GM23338 (cell line): ENCODE data around the gene NELFA. TPM values are rescaled to one million over a fixed set of nuclear protein-coding genes. Genes with fewer than 3 reads are reported as not detected.

Source experiments
- ATAC-seq: fragments of 200-7000 bp; cut with Tn5 transposase; 3 replicates; pipeline ENCODE4 v1.9.1; 2020
- DNase-seq: peaks from one replicate; pipeline ENCODE4 v3.0.0-alpha.2; 2015; ENCODE audit warnings: low spot score
- H2AFZ ChIP-seq: fragments of 200-600 bp; sonication (generic); 2 replicates; pipeline ENCODE4 v1.8.0; 2016; ENCODE audit warnings: antibody characterized with exemption, mild to moderate bottlenecking, moderate library complexity
- H3F3A ChIP-seq: fragments of 200-600 bp; sonication (generic); replicated peaks from 2 replicates; pipeline ENCODE4 v1.8.0; 2017; ENCODE audit warnings: antibody characterized with exemption, mixed run types, low read depth
- H3K27ac ChIP-seq: fragments of 200-600 bp; sonication (generic); 2 replicates; pipeline ENCODE4 v1.6.1; 2016; ENCODE audit warnings: low read depth
- H3K27me3 ChIP-seq: fragments of 200-600 bp; sonication (generic); 2 replicates; pipeline ENCODE4 v1.8.0; 2016; ENCODE audit warnings: mild to moderate bottlenecking, mixed run types, moderate library complexity; ENCODE audit not compliant: insufficient read depth
- H3K36me3 ChIP-seq: fragments of 200-600 bp; sonication (generic); 2 replicates; pipeline ENCODE4 v1.8.0; 2016; ENCODE audit warnings: mild to moderate bottlenecking; ENCODE audit not compliant: insufficient read depth
- H3K4me1 ChIP-seq: fragments of 200-600 bp; sonication (generic); 2 replicates; pipeline ENCODE4 v1.8.0; 2016; ENCODE audit warnings: mild to moderate bottlenecking, moderate library complexity; ENCODE audit not compliant: insufficient read depth
- H3K4me2 ChIP-seq: fragments of 200-600 bp; sonication (generic); 2 replicates; pipeline ENCODE4 v1.7.1; 2017; ENCODE audit warnings: mixed run types
- H3K4me3 ChIP-seq: fragments of 200-600 bp; sonication (generic); 2 replicates; pipeline ENCODE4 v1.6.1; 2016; ENCODE audit warnings: mixed run types
- H3K79me2 ChIP-seq: fragments of 200-600 bp; sonication (generic); replicated peaks from 2 replicates; pipeline ENCODE4 v1.8.0; 2017; ENCODE audit warnings: mild to moderate bottlenecking; ENCODE audit not compliant: insufficient read depth
- H3K9me2 ChIP-seq: fragments of 200-600 bp; sonication (generic); 2 replicates; pipeline ENCODE4 v1.8.0; 2017; ENCODE audit not compliant: insufficient read depth
- H4K20me1 ChIP-seq: fragments of 200-600 bp; sonication (generic); replicated peaks from 2 replicates; pipeline ENCODE4 v1.8.0; 2017; ENCODE audit warnings: mild to moderate bottlenecking; ENCODE audit not compliant: insufficient read depth
- H3K27ac Mint-ChIP-seq: 2 replicates; pipeline ENCODE4 v1.8.0; 2020; ENCODE audit warnings: inconsistent platforms, mild to moderate bottlenecking, moderate library complexity, mixed read lengths
- H3K27me3 Mint-ChIP-seq: 3 replicates; pipeline ENCODE4 v1.8.0; 2022; ENCODE audit warnings: low read depth, mild to moderate bottlenecking, moderate library complexity, mixed read lengths, inconsistent platforms; ENCODE audit not compliant: insufficient read depth, poor library complexity
- H3K36me3 Mint-ChIP-seq: 3 replicates; pipeline ENCODE4 v1.8.0; 2021; ENCODE audit warnings: low read depth, mild to moderate bottlenecking, inconsistent platforms, moderate library complexity, mixed read lengths
- H3K4me1 Mint-ChIP-seq: 3 replicates; pipeline ENCODE4 v1.8.0; 2020; ENCODE audit warnings: mild to moderate bottlenecking, inconsistent platforms, mixed read lengths
- H3K4me3 Mint-ChIP-seq: 3 replicates; pipeline ENCODE4 v1.8.0; 2021; ENCODE audit warnings: moderate library complexity, mild to moderate bottlenecking, inconsistent platforms, mixed read lengths
- H3K9me3 Mint-ChIP-seq: 3 replicates; pipeline ENCODE4 v1.8.0; 2020; ENCODE audit warnings: moderate library complexity, mild to moderate bottlenecking, inconsistent platforms, mixed read lengths
- CREB1 ChIP-seq: fragments of 250-450 bp; sonication (Bioruptor Pico); IDR thresholded peaks from 2 replicates; pipeline ENCODE4 v1.5.0; 2020; ENCODE audit warnings: low read depth, mild to moderate bottlenecking, moderate library complexity
- EZH2 ChIP-seq: fragments of 200-600 bp; sonication (generic); IDR thresholded peaks from one replicate; pipeline ENCODE4 v1.8.0; 2017; ENCODE audit warnings: antibody characterized with exemption, mild to moderate bottlenecking, low read depth; ENCODE audit not compliant: unreplicated experiment
- EZH2phosphoT487 ChIP-seq: fragments of 200-600 bp; sonication (generic); IDR thresholded peaks from one replicate; pipeline ENCODE4 v1.8.1; 2018; ENCODE audit warnings: antibody characterized with exemption; ENCODE audit not compliant: unreplicated experiment
- ZNF331 ChIP-seq: fragments of 250-450 bp; sonication (Bioruptor Pico); IDR thresholded peaks from 2 replicates; pipeline ENCODE4 v1.5.0; 2020; ENCODE audit warnings: low read depth, mild to moderate bottlenecking, moderate library complexity
- polyA plus RNA-seq: library from polyadenylated mRNA; unstranded; fragments of >200 nt; fragmentation: Nextera tagmentation; extraction: Ambion mirVana; gene quantifications from 2 replicates; pipeline ENCODE4 v1.2.1, GENCODE V29; 2016
- total RNA-seq: library from RNA; depleted of rRNA; stranded (reverse); fragments of >200 nt; shearing (Covaris generic); gene quantifications from 2 replicates; pipeline ENCODE4 v1.2.3, GENCODE V29; 2014
- TF ChIP-seq, protein P1 (sequence below): fragments of 250-450 bp; sonication (Bioruptor Pico); IDR thresholded peaks from 2 replicates; pipeline ENCODE4 v1.5.0; 2020; ENCODE audit warnings: mild to moderate bottlenecking, moderate library complexity
- TF ChIP-seq, protein P2 (sequence below): IDR thresholded peaks from one replicate; pipeline ENCODE4 v1.6.1; 2018; ENCODE audit warnings: antibody characterized with exemption; ENCODE audit not compliant: unreplicated experiment

The NELFA gene
- total and polyA plus RNA-seq, 2 experiments from 2014 or later = 62.8 to 63.3 TPM

DNA sequence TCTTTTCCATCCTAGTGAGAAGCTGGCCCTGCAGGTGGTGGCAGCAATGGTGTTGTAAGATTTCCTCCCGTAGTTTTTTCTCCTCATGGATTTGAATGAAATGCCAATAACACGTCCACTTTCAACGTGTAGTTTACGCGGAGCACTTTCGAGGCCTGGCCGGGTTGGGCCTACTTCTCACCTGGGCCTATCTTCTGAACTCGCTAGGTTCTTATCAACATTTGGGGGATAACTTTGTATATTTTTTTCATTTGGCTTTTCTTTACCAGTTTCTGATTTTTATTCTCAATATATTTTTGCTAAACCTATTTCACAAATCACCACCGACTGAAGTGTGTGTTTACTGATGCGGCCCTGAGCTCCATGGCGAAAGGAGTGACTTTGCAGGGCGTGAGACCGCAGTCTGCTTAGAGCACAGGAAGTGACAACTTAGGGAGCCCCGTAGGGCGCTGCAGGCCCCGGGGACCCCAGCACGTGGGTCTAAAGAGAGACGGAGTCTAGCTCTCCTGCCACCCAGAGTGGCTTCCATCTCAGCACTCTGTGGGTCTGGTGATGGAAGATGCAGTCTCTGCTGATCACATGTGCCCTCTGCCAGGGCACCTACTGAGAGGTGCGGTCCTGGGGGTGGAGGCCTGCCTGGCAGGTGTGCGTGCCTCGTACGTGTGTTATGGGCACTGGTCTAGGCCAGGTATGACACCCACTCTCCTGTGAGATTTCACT is 29.1 kb downstream of the NELFA start:
- peaks cover 69% of the 10 kb centered on the region for H3K36me3 Mint-ChIP-seq
- H3F3A ChIP-seq = peaks cover 8% of the 10 kb centered on the region; the same call in 1 of the 2 replicates
- H3K27me3 ChIP-seq = no peaks in the 10 kb centered on the region
- no peak for DNase-seq
- H3K4me3 ChIP-seq = no peak overlapping the region
- no peaks in the 10 kb centered on the region; the same call in 1 of the 2 replicates for H4K20me1 ChIP-seq
- no peaks in the 10 kb centered on the region for H3K9me3 Mint-ChIP-seq
- no peaks in the 10 kb centered on the region for H3K79me2 ChIP-seq
- no peak overlapping the region for H2AFZ ChIP-seq
- no peak for TF ChIP-seq EZH2
- TF ChIP-seq, protein P1, sequence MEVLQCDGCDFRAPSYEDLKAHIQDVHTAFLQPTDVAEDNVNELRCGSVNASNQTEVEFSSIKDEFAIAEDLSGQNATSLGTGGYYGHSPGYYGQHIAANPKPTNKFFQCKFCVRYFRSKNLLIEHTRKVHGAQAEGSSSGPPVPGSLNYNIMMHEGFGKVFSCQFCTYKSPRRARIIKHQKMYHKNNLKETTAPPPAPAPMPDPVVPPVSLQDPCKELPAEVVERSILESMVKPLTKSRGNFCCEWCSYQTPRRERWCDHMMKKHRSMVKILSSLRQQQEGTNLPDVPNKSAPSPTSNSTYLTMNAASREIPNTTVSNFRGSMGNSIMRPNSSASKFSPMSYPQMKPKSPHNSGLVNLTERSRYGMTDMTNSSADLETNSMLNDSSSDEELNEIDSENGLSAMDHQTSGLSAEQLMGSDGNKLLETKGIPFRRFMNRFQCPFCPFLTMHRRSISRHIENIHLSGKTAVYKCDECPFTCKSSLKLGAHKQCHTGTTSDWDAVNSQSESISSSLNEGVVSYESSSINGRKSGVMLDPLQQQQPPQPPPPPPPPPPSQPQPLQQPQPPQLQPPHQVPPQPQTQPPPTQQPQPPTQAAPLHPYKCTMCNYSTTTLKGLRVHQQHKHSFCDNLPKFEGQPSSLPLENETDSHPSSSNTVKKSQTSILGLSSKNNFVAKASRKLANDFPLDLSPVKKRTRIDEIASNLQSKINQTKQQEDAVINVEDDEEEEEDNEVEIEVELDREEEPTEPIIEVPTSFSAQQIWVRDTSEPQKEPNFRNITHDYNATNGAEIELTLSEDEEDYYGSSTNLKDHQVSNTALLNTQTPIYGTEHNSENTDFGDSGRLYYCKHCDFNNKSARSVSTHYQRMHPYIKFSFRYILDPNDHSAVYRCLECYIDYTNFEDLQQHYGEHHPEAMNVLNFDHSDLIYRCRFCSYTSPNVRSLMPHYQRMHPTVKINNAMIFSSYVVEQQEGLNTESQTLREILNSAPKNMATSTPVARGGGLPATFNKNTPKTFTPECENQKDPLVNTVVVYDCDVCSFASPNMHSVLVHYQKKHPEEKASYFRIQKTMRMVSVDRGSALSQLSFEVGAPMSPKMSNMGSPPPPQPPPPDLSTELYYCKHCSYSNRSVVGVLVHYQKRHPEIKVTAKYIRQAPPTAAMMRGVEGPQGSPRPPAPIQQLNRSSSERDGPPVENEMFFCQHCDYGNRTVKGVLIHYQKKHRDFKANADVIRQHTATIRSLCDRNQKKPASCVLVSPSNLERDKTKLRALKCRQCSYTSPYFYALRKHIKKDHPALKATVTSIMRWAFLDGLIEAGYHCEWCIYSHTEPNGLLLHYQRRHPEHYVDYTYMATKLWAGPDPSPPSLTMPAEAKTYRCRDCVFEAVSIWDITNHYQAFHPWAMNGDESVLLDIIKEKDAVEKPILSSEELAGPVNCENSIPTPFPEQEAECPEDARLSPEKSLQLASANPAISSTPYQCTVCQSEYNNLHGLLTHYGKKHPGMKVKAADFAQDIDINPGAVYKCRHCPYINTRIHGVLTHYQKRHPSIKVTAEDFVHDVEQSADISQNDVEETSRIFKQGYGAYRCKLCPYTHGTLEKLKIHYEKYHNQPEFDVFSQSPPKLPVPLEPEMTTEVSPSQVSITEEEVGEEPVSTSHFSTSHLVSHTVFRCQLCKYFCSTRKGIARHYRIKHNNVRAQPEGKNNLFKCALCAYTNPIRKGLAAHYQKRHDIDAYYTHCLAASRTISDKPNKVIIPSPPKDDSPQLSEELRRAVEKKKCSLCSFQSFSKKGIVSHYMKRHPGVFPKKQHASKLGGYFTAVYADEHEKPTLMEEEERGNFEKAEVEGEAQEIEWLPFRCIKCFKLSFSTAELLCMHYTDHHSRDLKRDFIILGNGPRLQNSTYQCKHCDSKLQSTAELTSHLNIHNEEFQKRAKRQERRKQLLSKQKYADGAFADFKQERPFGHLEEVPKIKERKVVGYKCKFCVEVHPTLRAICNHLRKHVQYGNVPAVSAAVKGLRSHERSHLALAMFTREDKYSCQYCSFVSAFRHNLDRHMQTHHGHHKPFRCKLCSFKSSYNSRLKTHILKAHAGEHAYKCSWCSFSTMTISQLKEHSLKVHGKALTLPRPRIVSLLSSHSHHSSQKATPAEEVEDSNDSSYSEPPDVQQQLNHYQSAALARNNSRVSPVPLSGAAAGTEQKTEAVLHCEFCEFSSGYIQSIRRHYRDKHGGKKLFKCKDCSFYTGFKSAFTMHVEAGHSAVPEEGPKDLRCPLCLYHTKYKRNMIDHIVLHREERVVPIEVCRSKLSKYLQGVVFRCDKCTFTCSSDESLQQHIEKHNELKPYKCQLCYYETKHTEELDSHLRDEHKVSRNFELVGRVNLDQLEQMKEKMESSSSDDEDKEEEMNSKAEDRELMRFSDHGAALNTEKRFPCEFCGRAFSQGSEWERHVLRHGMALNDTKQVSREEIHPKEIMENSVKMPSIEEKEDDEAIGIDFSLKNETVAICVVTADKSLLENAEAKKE (CRISPR knock-in tag) = no peak
- TF ChIP-seq, protein P2, sequence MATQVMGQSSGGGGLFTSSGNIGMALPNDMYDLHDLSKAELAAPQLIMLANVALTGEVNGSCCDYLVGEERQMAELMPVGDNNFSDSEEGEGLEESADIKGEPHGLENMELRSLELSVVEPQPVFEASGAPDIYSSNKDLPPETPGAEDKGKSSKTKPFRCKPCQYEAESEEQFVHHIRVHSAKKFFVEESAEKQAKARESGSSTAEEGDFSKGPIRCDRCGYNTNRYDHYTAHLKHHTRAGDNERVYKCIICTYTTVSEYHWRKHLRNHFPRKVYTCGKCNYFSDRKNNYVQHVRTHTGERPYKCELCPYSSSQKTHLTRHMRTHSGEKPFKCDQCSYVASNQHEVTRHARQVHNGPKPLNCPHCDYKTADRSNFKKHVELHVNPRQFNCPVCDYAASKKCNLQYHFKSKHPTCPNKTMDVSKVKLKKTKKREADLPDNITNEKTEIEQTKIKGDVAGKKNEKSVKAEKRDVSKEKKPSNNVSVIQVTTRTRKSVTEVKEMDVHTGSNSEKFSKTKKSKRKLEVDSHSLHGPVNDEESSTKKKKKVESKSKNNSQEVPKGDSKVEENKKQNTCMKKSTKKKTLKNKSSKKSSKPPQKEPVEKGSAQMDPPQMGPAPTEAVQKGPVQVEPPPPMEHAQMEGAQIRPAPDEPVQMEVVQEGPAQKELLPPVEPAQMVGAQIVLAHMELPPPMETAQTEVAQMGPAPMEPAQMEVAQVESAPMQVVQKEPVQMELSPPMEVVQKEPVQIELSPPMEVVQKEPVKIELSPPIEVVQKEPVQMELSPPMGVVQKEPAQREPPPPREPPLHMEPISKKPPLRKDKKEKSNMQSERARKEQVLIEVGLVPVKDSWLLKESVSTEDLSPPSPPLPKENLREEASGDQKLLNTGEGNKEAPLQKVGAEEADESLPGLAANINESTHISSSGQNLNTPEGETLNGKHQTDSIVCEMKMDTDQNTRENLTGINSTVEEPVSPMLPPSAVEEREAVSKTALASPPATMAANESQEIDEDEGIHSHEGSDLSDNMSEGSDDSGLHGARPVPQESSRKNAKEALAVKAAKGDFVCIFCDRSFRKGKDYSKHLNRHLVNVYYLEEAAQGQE = no peak
- no peak for TF ChIP-seq CREB1
- no peak for TF ChIP-seq ZNF331
- TF ChIP-seq EZH2phosphoT487 = no peak
- peaks cover 4% of the 10 kb centered on the region; the same call in 2 of the 3 replicates for H3K4me1 Mint-ChIP-seq
- no peak overlapping the region for H3K4me2 ChIP-seq
- peaks cover 6% of the 10 kb centered on the region for H3K27me3 Mint-ChIP-seq
- H3K4me3 Mint-ChIP-seq = no peak overlapping the region; the same call in 2 of the 3 replicates
- H3K9me2 ChIP-seq = no peaks in the 10 kb centered on the region
- H3K36me3 ChIP-seq = peaks cover 8% of the 10 kb centered on the region; the same call in 1 of the 2 replicates
- peak overlapping the region; percentile 32 for H3K27ac ChIP-seq
- H3K27ac Mint-ChIP-seq = peak overlapping the region; percentile 24; the same call in 1 of the 2 replicates
- ATAC-seq = no peak
- H3K4me1 ChIP-seq = no peaks in the 10 kb centered on the region
